Amygdala (tissue), 56 donors: ENCODE results near the gene QSOX2.
A peak's percentile ranks its signal among the peaks of the same experiment; 100 is the strongest.

Source experiments
- DNase-seq, 56 donors: peaks; one replicate each; lab custom pipeline; 2025; lab: John Stamatoyannopoulos, UW

QSOX2 gene

GRCh38 chr9:136245219-136246150 is at the start of gene QSOX2:
TSS of gene QSOX2 (minus strand) at chr9:136245812. CDS start at chr9:136245803, 9 bp downstream.
- DNase-seq = peak in 54 of 56 donors; percentile 32 to 92 (median 78)

- no peak for DNase-seq
Observed at GRCh38 chr9:136295055-136295454, 49.4 kb upstream of the QSOX2 start.

DNA sequence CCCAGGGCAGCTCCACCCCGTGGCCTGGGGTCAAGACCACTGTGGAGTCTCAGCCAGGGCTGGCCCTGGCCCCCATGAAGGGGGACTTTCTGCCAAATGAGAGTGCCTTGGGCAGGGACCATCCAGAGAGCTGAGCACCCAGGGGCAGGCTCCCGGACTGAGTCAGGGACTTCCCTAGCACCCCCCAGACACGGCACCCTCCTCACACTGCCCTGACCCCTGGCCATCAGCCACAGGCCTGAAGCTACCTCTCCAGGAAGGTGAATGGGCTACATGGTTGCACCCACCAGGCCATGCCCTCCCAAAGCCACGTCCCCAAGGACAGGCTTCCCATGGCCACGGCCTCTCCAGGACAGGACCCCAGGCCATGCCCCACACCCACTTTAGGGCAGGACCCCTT is 48.8 kb upstream of the QSOX2 start:
- no peak for DNase-seq

DNA sequence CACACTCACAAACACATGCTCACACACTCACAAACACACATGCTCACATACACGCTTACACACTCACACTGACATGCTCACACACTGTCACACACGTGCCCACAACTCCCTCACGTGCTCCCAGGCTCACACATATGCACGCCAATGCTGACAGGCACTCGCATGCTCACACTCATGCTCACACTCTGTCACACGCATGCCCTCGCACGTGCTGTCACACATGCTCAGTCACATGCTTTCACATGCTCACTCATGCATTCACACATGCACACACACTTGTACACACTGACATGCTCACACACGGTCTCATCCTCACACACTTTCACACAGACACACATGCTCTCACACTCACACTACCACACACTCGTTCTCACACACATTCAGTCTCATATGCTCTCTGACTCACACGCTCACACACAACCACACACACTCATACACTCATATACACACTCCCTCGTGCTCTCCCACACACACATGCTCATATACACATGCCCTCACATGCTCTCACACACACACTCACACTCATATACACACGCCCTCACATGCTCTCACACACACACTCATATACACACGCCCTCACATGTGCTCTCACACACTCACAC is 48.0 kb upstream of the QSOX2 start:
- no peak for DNase-seq

- DNase-seq = no peak
Observed at GRCh38 chr9:136292591-136293448, 47.2 kb upstream of the QSOX2 start.

GRCh38 chr9:136292026-136292538 is 46.5 kb upstream of the QSOX2 start:
- DNase-seq = no peak

- no peak for DNase-seq
Observed at GRCh38 chr9:136291306-136292025, 45.9 kb upstream of the QSOX2 start.

- DNase-seq = no peak
Observed at GRCh38 chr9:136290508-136291000, 44.9 kb upstream of the QSOX2 start.

GRCh38 chr9:136289651-136290507 is 44.3 kb upstream of the QSOX2 start:
- DNase-seq = no peak

DNA sequence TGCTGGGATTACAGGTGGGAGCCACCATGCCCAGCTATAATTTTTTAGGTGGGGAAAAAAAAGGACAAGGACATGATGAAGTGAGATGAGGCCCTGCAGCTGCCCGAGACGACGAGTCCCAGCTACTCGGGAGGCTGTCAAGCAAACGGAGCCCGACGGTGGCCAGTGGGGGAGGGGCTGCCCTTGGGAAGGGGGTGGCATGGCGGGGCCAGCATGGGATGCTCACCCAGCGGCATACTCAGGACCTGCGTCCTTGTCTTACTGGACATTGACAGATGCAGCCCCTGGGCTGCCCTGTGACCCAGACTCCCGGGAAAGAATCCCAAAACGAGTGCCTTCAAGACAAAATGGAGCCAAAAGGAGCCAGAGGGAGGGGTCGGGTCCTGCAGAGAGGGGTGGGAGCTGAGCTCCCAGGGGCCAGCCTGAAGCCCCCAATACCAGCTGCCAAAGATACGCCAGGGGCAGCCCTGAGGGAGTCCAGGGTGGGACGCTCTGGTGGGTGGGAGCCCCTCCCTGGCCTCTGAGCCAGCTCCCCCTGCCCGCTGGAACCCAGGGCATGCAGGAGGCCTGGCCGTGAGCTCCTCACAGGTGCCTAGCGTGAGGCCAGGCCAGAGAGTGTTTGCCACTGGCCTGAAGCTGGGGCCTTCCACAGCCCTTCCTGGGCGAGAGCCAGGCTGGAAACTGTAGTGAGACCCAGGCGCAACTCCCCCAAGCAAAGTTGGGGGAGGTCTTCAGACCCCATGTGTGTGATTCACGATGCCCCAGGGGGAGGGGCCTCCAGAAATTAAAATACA is 42.5 kb upstream of the QSOX2 start:
- no peak for DNase-seq

- no peak for DNase-seq
Observed at GRCh38 chr9:136286987-136287379, 41.4 kb upstream of the QSOX2 start.

DNA sequence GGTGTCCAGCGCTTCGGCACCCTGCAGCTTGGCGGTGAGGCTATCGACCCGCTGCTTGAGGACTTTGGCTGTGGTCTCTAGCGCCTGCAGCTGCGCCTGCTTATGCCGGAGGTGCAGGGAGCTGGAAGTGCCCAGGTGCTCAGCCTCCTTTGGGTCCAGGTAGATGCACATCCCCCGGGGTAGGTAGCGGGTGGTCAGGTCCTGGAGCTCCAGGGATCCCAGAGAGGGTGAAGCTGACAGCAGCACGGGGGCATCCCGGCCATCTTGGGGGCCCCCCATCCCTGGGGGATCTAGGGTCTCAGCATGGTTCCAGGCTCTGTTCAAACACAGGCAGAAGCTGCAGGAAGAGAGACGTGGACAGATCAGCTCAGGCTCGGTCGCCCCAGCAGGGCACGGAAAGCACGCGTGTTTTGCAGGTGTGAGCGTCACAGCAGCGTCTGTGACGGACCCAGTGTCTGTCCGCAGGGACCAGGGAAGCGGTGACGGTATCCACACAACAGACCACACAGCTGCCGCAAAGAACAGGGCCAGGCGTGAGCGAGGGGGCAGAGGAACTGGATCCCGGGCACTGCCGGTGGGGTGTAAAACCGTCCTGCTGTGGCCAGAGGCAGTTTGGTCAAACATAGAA is 40.9 kb upstream of the QSOX2 start:
- DNase-seq = no peak

DNA sequence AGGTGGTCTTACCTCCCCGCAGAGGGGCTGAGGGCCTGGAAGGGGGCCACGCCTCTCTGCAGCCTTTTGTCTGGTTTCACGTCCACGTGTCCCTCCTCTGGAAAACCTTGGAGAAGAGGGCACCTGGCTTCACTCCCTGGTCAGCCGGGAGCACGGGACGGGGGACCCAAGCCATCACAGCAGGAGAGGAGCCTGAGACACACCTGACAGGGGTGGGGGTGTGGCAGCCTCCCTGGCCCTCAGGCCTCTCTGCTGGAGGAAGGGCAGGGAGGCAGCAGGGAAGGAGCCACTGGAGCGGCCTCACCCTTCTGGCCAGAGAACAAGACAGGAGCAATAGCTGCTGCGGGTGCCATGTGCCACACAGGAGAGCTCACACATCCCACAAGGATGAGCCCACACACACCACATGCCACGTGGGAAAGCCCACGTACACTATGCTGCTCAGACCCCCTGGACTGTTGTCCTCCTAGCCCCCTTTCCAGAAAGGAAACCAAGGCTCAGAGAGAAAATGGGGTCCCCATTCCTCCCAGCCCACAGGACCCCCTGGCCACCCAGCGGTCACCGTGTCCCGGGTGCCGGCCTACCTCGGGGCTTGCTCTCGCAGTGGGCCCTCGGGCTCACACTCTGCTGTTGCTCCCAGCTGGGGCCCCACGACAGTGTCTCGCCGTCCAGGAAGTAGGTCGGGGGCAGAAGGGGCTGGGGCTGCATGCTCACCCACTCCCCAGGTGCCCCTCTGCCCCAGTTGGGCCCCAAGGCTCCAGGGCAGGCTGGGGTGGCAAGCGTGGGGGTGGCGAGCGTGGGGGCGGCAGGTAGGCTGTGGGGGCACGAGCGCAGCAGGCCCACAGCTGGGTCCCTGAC is 40.1 kb upstream of the QSOX2 start:
- no peak for DNase-seq

- no peak for DNase-seq
Observed at GRCh38 chr9:136284951-136285350, 39.3 kb upstream of the QSOX2 start.

GRCh38 chr9:136284311-136284710 is 38.7 kb upstream of the QSOX2 start:
- DNase-seq = no peak
